ENCODE measurements around the gene HERC3. TPM values are rescaled to one million over a fixed set of nuclear protein-coding genes. Genes with fewer than 3 reads are reported as not detected.

The HERC3 gene
- total and polyA plus RNA-seq, 3 donors from 2014 or later: 8.1 to 15.7 (median 14.6) TPM

DNA sequence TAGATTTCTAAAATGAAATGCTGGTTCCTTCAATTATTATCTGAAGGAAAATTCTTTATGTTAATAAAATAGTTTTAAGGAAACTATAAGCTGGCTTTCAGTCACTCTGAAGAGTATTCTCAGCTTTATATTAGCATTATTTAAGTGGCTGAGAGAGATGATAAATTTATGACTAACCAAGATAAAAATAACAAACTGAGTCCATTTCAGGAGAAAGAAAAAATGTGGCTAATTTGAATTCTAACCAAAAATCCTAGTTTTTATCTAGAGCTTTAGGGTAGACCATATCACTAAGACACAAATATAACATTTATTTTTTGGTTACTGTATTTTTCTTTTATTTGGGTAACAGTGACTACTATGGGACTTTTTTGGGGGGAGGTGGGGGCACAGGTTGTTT is 164.8 kb downstream of the HERC3 start:
- H3K27me3 ChIP-seq: no peaks in the 10 kb centered on the region
- intact Hi-C loops (cut with DNase I; ENCODE audit: low total_unique reads): no loop called here
- H3K4me3 ChIP-seq: no peak overlapping the region
- no peak for DNase-seq
- H3K27ac ChIP-seq: no peak overlapping the region
- no peaks in the 10 kb centered on the region for H3K36me3 ChIP-seq (ENCODE audit: low read depth, missing control alignments)
- no peaks in the 10 kb centered on the region for H3K9me3 ChIP-seq
- TF ChIP-seq POLR2A (IDR thresholded peaks at IDR 0.05): no peak
- TF ChIP-seq CTCF (IDR thresholded peaks at IDR 0.05): no peak
- H3K4me1 ChIP-seq: peaks cover 12% of the 10 kb centered on the region

DNA sequence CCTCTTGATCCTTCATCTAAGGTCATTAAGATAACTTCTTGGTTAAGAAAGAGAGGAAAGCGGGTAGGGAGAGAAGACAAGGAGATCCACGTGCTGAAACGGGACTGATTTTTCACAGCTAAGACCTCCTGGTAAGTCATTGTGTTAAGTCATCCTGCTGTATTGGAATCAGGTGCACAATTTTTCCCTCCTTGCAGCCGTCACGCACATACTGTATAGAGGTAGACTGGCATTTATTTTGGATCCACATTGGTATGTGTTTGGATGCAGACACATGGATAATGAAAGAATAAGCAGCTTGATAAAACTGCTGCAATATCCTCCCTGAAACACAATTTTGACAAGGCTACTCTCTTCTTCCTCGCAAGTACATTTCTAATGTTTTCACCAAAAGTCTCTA is 165.5 kb downstream of the HERC3 start:
- no peaks in the 10 kb centered on the region for H3K27me3 ChIP-seq
- H3K4me3 ChIP-seq: no peak overlapping the region
- no peak for DNase-seq
- intact Hi-C loops (cut with DNase I; ENCODE audit: low total_unique reads): no loop called here
- no peak overlapping the region for H3K27ac ChIP-seq
- 71 to 81% methylated on average over 6 of the region's 6 CpGs for WGBS, 2 donors
- H3K4me1 ChIP-seq: peaks cover 12% of the 10 kb centered on the region
- no peaks in the 10 kb centered on the region for H3K36me3 ChIP-seq (ENCODE audit: low read depth, missing control alignments)
- TF ChIP-seq CTCF (IDR thresholded peaks at IDR 0.05): no peak
- no peak for TF ChIP-seq POLR2A (IDR thresholded peaks at IDR 0.05)
- no peaks in the 10 kb centered on the region for H3K9me3 ChIP-seq

Small RNAs within 50 kb of the gene (small RNA-seq; reads per million reads assigned to genes)
- 0 reads per million in 2 donors for gene RF02115
- gene RNU6-33P: 0.19 to 0.46 reads per million in 2 donors

Other genes with a start within 250 kb of the HERC3 start
- gene HERC6, start 213.6 kb upstream of the HERC3 start, total RNA-seq: 10 to 100 TPM; 16.6 to 18.8 TPM
- 8.8 TPM for gene HERC6, start 213.6 kb upstream of the HERC3 start, polyA plus RNA-seq (ENCODE audit: insufficient read depth, low read depth, low replicate concordance)
- gene HERC5, start 135.4 kb upstream of the HERC3 start, total RNA-seq: 100 to 1,000 TPM; 111 to 127 TPM
- gene HERC5, start 135.4 kb upstream of the HERC3 start, polyA plus RNA-seq (ENCODE audit: insufficient read depth, low read depth, low replicate concordance): 72.6 TPM
- 10 to 100 TPM; 90.0 to 92.3 TPM for gene PYURF, start 68.7 kb upstream of the HERC3 start, total RNA-seq
- gene PYURF, start 68.7 kb upstream of the HERC3 start, polyA plus RNA-seq (ENCODE audit: insufficient read depth, low read depth, low replicate concordance): 98.1 TPM
- gene NAP1L5, start 105.3 kb downstream of the HERC3 start, total RNA-seq: 10 to 100 TPM; 15.4 to 16.1 TPM
- 13.9 TPM for gene NAP1L5, start 105.3 kb downstream of the HERC3 start, polyA plus RNA-seq (ENCODE audit: insufficient read depth, low read depth, low replicate concordance)

Data from testis (tissue), 3 donors.